Smooth muscle cell (in vitro differentiated cells): Measurements from ENCODE around the gene TTC14. TPM values are rescaled to one million over a fixed set of nuclear protein-coding genes. Genes with fewer than 3 reads are reported as not detected.
"Not testable (repeated sequence)": the region's sequence is repeated elsewhere in the genome, so short reads cannot be mapped to it uniquely, and the experiment has no call there.

ENCODE experiments used
- DNase-seq: peaks from one replicate; lab custom pipeline; 2025; ENCODE audit not compliant: unreplicated experiment; lab: John Stamatoyannopoulos, UW
- H2AFZ ChIP-seq: fragments of 200-600 bp; sonication (generic); 2 replicates; pipeline ENCODE4 v1.6.0; 2016; ENCODE audit warnings: antibody characterized with exemption, low read depth, mild to moderate bottlenecking
- H3F3A ChIP-seq: fragments of 200-600 bp; sonication (generic); 2 replicates; pipeline ENCODE4 v1.6.0; 2017; ENCODE audit warnings: antibody characterized with exemption, low read depth
- H3K27ac ChIP-seq: fragments of 200-600 bp; sonication (generic); 2 replicates; pipeline ENCODE4 v1.5.1; 2016; ENCODE audit warnings: low read depth, mild to moderate bottlenecking
- H3K27me3 ChIP-seq: fragments of 200-600 bp; sonication (generic); 2 replicates; pipeline ENCODE4 v1.6.1; 2016; ENCODE audit warnings: low read depth, mild to moderate bottlenecking
- H3K36me3 ChIP-seq: fragments of 200-600 bp; sonication (generic); 2 replicates; pipeline ENCODE4 v1.5.1; 2016; ENCODE audit warnings: low read depth
- H3K4me1 ChIP-seq: fragments of 200-600 bp; sonication (generic); 2 replicates; pipeline ENCODE4 v1.5.1; 2016; ENCODE audit warnings: low read depth
- H3K4me2 ChIP-seq: fragments of 200-600 bp; sonication (generic); 2 replicates; pipeline ENCODE4 v1.6.0; 2016; ENCODE audit warnings: mild to moderate bottlenecking
- H3K4me3 ChIP-seq: fragments of 200-600 bp; sonication (generic); 2 replicates; pipeline ENCODE4 v1.5.1; 2016; ENCODE audit warnings: mild to moderate bottlenecking
- H3K79me2 ChIP-seq: fragments of 200-600 bp; sonication (generic); 2 replicates; pipeline ENCODE4 v1.6.0; 2016; ENCODE audit warnings: low read depth, mild to moderate bottlenecking
- H3K9ac ChIP-seq: fragments of 200-600 bp; sonication (generic); 2 replicates; pipeline ENCODE4 v1.6.0; 2016; ENCODE audit warnings: low read depth
- H3K9me3 ChIP-seq: fragments of 200-600 bp; sonication (generic); replicated peaks from 2 replicates; pipeline ENCODE4 v1.5.1; 2016; ENCODE audit warnings: low read depth
- H4K20me1 ChIP-seq: fragments of 200-600 bp; sonication (generic); 2 replicates; pipeline ENCODE4 v1.6.0; 2016; ENCODE audit warnings: low read depth
- CTCF ChIP-seq: fragments of 200-600 bp; sonication (generic); IDR thresholded peaks from 2 replicates; pipeline ENCODE4 v1.5.1; 2017; ENCODE audit warnings: borderline replicate concordance, mild to moderate bottlenecking, antibody characterized with exemption; ENCODE audit not compliant: insufficient read depth, poor library complexity, severe bottlenecking
- WGBS: methylation state at CpG from one replicate; pipeline ENCODE4 v1.1.7; 2016; ENCODE audit warnings: low lambda C conversion rate; 5-methylcytosine and 5-hydroxymethylcytosine counted together
- polyA plus RNA-seq: library from polyadenylated mRNA; unstranded; fragments of >200 nt; fragmentation: Nextera tagmentation; extraction: Ambion mirVana; gene quantifications from 2 replicates; pipeline ENCODE4 v1.2.1, GENCODE V29; 2016
- total RNA-seq: library from RNA; depleted of rRNA; stranded (reverse); fragments of >200 nt; gene quantifications from 2 replicates; pipeline ENCODE4 v1.2.3, GENCODE V29; 2014

Gene TTC14
- total and polyA plus RNA-seq, 2 experiments from 2014 or later = 6.2 to 53.1 TPM

DNA sequence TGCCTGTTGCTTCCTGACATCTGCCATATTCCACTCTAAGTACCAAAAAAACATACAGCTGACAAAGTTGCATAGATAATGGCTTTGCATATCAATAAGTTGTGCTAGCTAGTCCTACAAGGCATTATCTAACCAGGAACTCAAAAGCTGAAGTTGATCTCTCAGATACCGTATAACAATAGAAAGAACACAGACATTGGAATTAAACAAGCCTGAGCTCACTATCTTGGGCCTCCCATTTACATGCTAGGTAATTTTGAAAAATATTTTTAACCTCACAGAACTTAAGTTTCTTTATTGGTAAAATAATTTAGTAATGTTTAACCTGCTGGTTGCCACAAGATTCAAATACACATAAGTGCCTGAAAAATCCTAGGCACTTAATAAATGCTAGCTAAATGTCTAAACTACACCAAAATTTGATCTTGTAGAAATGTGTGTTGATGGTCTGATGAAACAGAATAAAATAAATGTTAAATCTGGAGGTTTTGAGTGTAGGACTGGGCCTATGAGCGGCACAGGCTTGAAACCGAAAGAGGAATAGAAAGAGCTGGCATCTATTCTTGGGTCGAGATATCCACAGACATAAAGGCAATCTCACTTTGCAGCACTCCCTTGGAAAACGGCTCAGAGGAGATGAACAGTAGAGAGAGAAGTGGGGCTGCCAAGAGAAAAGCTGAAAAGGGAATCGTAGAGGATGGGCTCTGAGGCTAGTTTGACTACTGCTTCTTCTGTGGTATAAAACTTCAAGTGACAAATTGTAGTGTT is 29.9 kb upstream of the TTC14 start:
- Histone ChIP-seq H2AFZ (no peak overlapping the region), H3K36me3 (no peaks in the 10 kb centered on the region), H3F3A (no peaks in the 10 kb centered on the region), H3K27me3 (no peaks in the 10 kb centered on the region), H3K4me1 (peaks cover 5% of the 10 kb centered on the region), H4K20me1 (no peaks in the 10 kb centered on the region), H3K4me3 (no peak overlapping the region), H3K27ac (no peak overlapping the region), H3K9me3 (no peaks in the 10 kb centered on the region), H3K4me2 (no peak overlapping the region), H3K9ac (no peak overlapping the region), H3K79me2 (no peaks in the 10 kb centered on the region)
- DNase-seq = no peak
- WGBS = 81% methylated on average over 6 of the region's 6 CpGs
- TF ChIP-seq CTCF = no peak

- DNase-seq = no peak
These were observed 26.4 kb upstream of the TTC14 start for GRCh38 chr3:180575571-180575970.

DNA sequence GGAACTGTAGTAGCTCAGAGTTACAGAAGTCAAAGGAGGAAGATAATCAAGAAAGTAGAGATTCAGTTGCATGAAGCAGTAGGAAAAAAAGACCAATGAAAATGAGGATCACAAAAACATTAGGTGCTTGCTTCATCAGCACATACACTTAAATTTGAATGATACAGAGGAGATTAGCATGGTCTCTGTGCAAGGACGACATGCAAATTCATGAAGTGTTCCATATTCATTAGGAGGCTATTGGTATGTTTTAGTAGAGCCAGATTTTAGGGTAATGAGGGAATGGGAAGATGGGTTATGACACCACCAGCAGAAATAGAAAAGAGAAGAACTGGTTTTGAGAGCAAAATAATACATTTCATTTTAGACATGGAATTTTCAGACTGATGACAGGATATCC is 21.0 kb upstream of the TTC14 start:
- H3K27me3 ChIP-seq = no peaks in the 10 kb centered on the region
- 70% methylated on average over 1 of the region's 1 CpG for WGBS
- H2AFZ ChIP-seq = no peak overlapping the region
- H3K36me3 ChIP-seq = no peaks in the 10 kb centered on the region
- DNase-seq = no peak
- H3K79me2 ChIP-seq = no peaks in the 10 kb centered on the region
- no peak overlapping the region for H3K4me2 ChIP-seq
- no peaks in the 10 kb centered on the region for H3F3A ChIP-seq
- H3K9ac ChIP-seq = no peak overlapping the region
- H3K4me1 ChIP-seq = no peaks in the 10 kb centered on the region
- H3K9me3 ChIP-seq = no peaks in the 10 kb centered on the region
- H3K4me3 ChIP-seq = no peak overlapping the region
- TF ChIP-seq CTCF = no peak
- H4K20me1 ChIP-seq = no peaks in the 10 kb centered on the region
- H3K27ac ChIP-seq = no peak overlapping the region

More at GRCh38 chr3:180575571-180575970, 26.4 kb upstream of the TTC14 start:
- Histone ChIP-seq H3K27ac (no peak overlapping the region), H3K36me3 (no peaks in the 10 kb centered on the region), H2AFZ (no peak overlapping the region), H3K4me3 (no peak overlapping the region), H3K9ac (no peak overlapping the region), H3K9me3 (no peaks in the 10 kb centered on the region), H3F3A (no peaks in the 10 kb centered on the region), H3K27me3 (no peaks in the 10 kb centered on the region), H3K4me2 (no peak overlapping the region), H3K79me2 (no peaks in the 10 kb centered on the region), H3K4me1 (peaks cover 5% of the 10 kb centered on the region), H4K20me1 (no peaks in the 10 kb centered on the region)
- no peak for TF ChIP-seq CTCF
- WGBS = 80% methylated on average over 3 of the region's 3 CpGs

GRCh38 chr3:180590396-180590795 is 11.6 kb upstream of the TTC14 start:
- Histone ChIP-seq H2AFZ (no peak overlapping the region), H3F3A (no peaks in the 10 kb centered on the region), H3K4me2 (no peak overlapping the region), H3K9ac (no peak overlapping the region), H3K4me1 (no peaks in the 10 kb centered on the region), H3K27me3 (no peaks in the 10 kb centered on the region), H3K9me3 (no peaks in the 10 kb centered on the region), H4K20me1 (no peaks in the 10 kb centered on the region), H3K79me2 (no peaks in the 10 kb centered on the region), H3K4me3 (no peak overlapping the region), H3K27ac (no peak overlapping the region), H3K36me3 (no peaks in the 10 kb centered on the region)
- 89% methylated on average over 23 of the region's 23 CpGs for WGBS
- no peak for TF ChIP-seq CTCF
- no peak for DNase-seq

GRCh38 chr3:180593631-180594030 is 8.3 kb upstream of the TTC14 start:
- not testable (repeated sequence) for H4K20me1 ChIP-seq, H3K27ac ChIP-seq, H3F3A ChIP-seq, H3K4me1 ChIP-seq, H3K9ac ChIP-seq, H3K4me3 ChIP-seq, H2AFZ ChIP-seq, H3K4me2 ChIP-seq, H3K9me3 ChIP-seq, H3K79me2 ChIP-seq, DNase-seq, H3K36me3 ChIP-seq
- H3K27me3 ChIP-seq = peaks cover 21% of the 10 kb centered on the region
- 93% methylated on average over 7 of the region's 7 CpGs for WGBS
